SU-DHL-6 (cell line): Measurements from ENCODE around the gene RPS28.
"Not testable (repeated sequence)": the region's sequence is repeated elsewhere in the genome, so short reads cannot be mapped to it uniquely, and the experiment has no call there.

Source experiments
- CTCF ChIP-seq: fragments of 200-600 bp; sonication (generic); IDR thresholded peaks from one replicate; pipeline ENCODE4 v1.5.1; 2017; ENCODE audit warnings: antibody characterized with exemption, mild to moderate bottlenecking, low read length, moderate library complexity; ENCODE audit not compliant: insufficient read depth, poor library complexity, severe bottlenecking
- EZH2phosphoT487 ChIP-seq: fragments of 200-600 bp; sonication (generic), shearing (Covaris generic); conservative IDR thresholded peaks from 2 replicates; pipeline ENCODE4 v1.6.1; 2018; ENCODE audit warnings: mild to moderate bottlenecking, antibody characterized with exemption, low read length, moderate library complexity, mixed read lengths

- not testable (repeated sequence) for TF ChIP-seq EZH2phosphoT487, CTCF
Measured at GRCh38 chr19:8291337-8291736, 30.0 kb upstream of the RPS28 start.
